Activated CD8-positive, alpha-beta T cell treated with anti-CD3 and anti-CD28 coated beads, Interleukin-2, amount 10 ng/mL, durations not matched to agents 7 days and 5 days (primary cell): ENCODE data around the gene SHANK3. TPM values are rescaled to one million over a fixed set of nuclear protein-coding genes. Genes with fewer than 3 reads are reported as not detected.

Experiments
- ATAC-seq: fragments of 150-1000 bp; cut with Tn5 transposase; one replicate; pipeline ENCODE4 v1.10.0; 2021; ENCODE audit warnings: moderate library complexity
- CTCF ChIA-PET: fragments of 350-600 bp; sonication (Branson Sonifier 250); formaldehyde crosslinking; loops from one replicate; lab custom pipeline; 2021; ENCODE audit warnings: antibody characterized with exemption; lab: Charles Lee
- POLR2A ChIA-PET: fragments of 350-600 bp; sonication (Branson Sonifier 250); formaldehyde crosslinking; loops from one replicate; lab custom pipeline; 2021; ENCODE audit warnings: antibody characterized with exemption; lab: Charles Lee
- DNase-seq: peaks from one replicate; pipeline ENCODE4 v3.0.0-alpha.2; 2020
- H3K27ac Mint-ChIP-seq: one replicate; pipeline ENCODE4 v1.8.0; 2021; ENCODE audit warnings: mild to moderate bottlenecking, mixed read lengths
- H3K27me3 Mint-ChIP-seq: one replicate; pipeline ENCODE4 v1.8.0; 2021; ENCODE audit warnings: low read depth, mixed read lengths
- H3K36me3 Mint-ChIP-seq: one replicate; pipeline ENCODE4 v1.8.0; 2021; ENCODE audit warnings: low read depth, mixed read lengths
- H3K4me1 Mint-ChIP-seq: one replicate; pipeline ENCODE4 v1.8.0; 2021; ENCODE audit warnings: low read depth, mixed read lengths
- H3K4me3 Mint-ChIP-seq: one replicate; pipeline ENCODE4 v1.8.0; 2021; ENCODE audit warnings: mild to moderate bottlenecking, mixed read lengths
- H3K9me3 Mint-ChIP-seq: one replicate; pipeline ENCODE4 v1.8.0; 2022; ENCODE audit warnings: mixed read lengths; ENCODE audit not compliant: insufficient read depth
- total RNA-seq, 2 experiments: library from RNA; stranded (reverse); gene quantifications; one replicate each; pipeline ENCODE4 v1.2.3, GENCODE V29; 2021

Gene SHANK3
- total RNA-seq, 2 experiments from 2014 or later, result 0.05 TPM; not detected in 1

DNA sequence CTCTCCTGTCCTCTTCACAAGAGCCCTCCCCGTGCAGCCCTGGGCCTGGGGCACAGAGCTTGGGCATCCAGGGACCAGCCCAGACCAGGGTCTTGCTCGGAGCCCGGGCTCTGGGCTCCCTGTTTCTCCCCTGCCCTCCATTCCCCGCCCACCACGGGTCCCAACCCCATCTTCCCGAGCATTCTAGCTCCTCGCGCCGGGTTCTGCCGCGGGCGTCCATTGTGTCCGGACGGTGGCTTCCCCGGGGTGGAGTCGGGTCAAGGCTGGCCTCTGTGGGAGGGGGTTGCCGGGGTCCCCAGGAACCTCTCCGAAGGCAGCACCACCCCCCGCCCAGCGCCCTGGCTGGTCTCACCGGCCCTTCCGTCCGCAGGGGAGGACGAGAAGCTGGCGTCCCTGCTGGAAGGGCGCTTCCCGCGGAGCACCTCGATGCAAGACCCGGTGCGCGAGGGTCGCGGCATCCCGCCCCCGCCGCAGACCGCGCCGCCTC lies 47.2 kb downstream of the SHANK3 start:
- no peak overlapping the region for H3K27ac Mint-ChIP-seq
- ChIA-PET POLR2A (no interaction called here), CTCF (no interaction called here)
- ATAC-seq (no peak), DNase-seq (no peak)
- no peaks in the 10 kb centered on the region for H3K9me3 Mint-ChIP-seq
- no peak overlapping the region for H3K4me3 Mint-ChIP-seq
- H3K4me1 Mint-ChIP-seq, result no peaks in the 10 kb centered on the region
- H3K27me3 Mint-ChIP-seq, result no peaks in the 10 kb centered on the region
- H3K36me3 Mint-ChIP-seq, result no peaks in the 10 kb centered on the region

DNA sequence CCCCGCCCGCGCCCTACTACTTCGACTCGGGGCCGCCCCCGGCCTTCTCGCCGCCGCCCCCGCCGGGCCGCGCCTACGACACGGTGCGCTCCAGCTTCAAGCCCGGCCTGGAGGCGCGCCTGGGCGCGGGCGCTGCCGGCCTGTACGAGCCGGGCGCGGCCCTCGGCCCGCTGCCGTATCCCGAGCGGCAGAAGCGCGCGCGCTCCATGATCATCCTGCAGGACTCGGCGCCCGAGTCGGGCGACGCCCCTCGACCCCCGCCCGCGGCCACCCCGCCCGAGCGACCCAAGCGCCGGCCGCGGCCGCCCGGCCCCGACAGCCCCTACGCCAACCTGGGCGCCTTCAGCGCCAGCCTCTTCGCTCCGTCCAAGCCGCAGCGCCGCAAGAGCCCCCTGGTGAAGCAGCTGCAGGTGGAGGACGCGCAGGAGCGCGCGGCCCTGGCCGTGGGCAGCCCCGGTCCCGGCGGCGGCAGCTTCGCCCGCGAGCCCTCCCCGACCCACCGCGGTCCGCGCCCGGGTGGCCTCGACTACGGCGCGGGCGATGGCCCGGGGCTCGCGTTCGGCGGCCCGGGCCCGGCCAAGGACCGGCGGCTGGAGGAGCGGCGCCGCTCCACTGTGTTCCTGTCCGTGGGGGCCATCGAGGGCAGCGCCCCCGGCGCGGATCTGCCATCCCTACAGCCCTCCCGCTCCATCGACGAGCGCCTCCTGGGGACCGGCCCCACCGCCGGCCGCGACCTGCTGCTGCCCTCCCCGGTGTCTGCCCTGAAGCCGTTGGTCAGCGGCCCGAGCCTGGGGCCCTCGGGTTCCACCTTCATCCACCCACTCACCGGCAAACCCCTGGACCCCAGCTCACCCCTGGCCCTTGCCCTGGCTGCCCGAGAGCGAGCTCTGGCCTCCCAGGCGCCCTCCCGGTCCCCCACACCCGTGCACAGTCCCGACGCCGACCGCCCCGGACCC lies 48.0 kb downstream of the SHANK3 start:
- no peaks in the 10 kb centered on the region for H3K4me1 Mint-ChIP-seq
- no peak overlapping the region for H3K27ac Mint-ChIP-seq
- no peak overlapping the region for H3K4me3 Mint-ChIP-seq
- ATAC-seq (no peak), DNase-seq (no peak)
- no peaks in the 10 kb centered on the region for H3K27me3 Mint-ChIP-seq
- no peaks in the 10 kb centered on the region for H3K36me3 Mint-ChIP-seq
- ChIA-PET POLR2A (no interaction called here), CTCF (no interaction called here)
- H3K9me3 Mint-ChIP-seq, result no peaks in the 10 kb centered on the region

GRCh38 chr22:50721257-50721844 lies 48.7 kb downstream of the SHANK3 start:
- no peak overlapping the region for H3K4me3 Mint-ChIP-seq
- no peaks in the 10 kb centered on the region for H3K4me1 Mint-ChIP-seq
- H3K9me3 Mint-ChIP-seq, result no peaks in the 10 kb centered on the region
- H3K36me3 Mint-ChIP-seq, result no peaks in the 10 kb centered on the region
- no peaks in the 10 kb centered on the region for H3K27me3 Mint-ChIP-seq
- DNase-seq, result no peak
- H3K27ac Mint-ChIP-seq, result no peak overlapping the region
- CTCF ChIA-PET, result no interaction called here
- POLR2A ChIA-PET, result no interaction called here
- ATAC-seq, result no peak

GRCh38 chr22:50722048-50722701 lies 49.6 kb downstream of the SHANK3 start:
- Mint-ChIP-seq H3K4me3 (no peak overlapping the region), H3K27me3 (no peaks in the 10 kb centered on the region), H3K27ac (no peak overlapping the region), H3K4me1 (no peaks in the 10 kb centered on the region), H3K9me3 (no peaks in the 10 kb centered on the region), H3K36me3 (no peaks in the 10 kb centered on the region)
- ChIA-PET CTCF (no interaction called here), POLR2A (interaction anchor here (0.6 kb wide), 1 partner anchor 221 kb away, joined by 3 read pairs; no protein-coding TSS in a partner anchor)
- ATAC-seq (no peak), DNase-seq (no peak)

Other genes with a start within 250 kb of the SHANK3 start
- gene SBF1, start 197.8 kb upstream of the SHANK3 start, total RNA-seq, result 100 to 1,000 TPM; 177 to 183 TPM
- 1 to 10 TPM; 4.1 to 4.2 TPM for gene ADM2, start 191.3 kb upstream of the SHANK3 start, total RNA-seq
- under 1 TPM in 1 of 2 experiments, not detected in 1; 0.40 TPM for gene MIOX, start 186.0 kb upstream of the SHANK3 start, total RNA-seq
- gene LMF2, start 165.1 kb upstream of the SHANK3 start, total RNA-seq, result 100 to 1,000 TPM; 119 to 132 TPM
- 100 to 1,000 TPM; 146 to 150 TPM for gene NCAPH2, start 164.6 kb upstream of the SHANK3 start, total RNA-seq
- gene SCO2, start 147.2 kb upstream of the SHANK3 start, total RNA-seq, result 10 to 100 TPM; 11.7 to 13.9 TPM
- 10 to 100 TPM; 71.8 to 76.6 TPM for gene TYMP, start 142.8 kb upstream of the SHANK3 start, total RNA-seq
- gene KLHDC7B, start 126.9 kb upstream of the SHANK3 start, total RNA-seq, result 10 to 100 TPM; 10.6 to 12.0 TPM
- not detected for gene SYCE3, start 109.9 kb upstream of the SHANK3 start, total RNA-seq
- 10 to 100 TPM; 77.4 to 80.9 TPM for gene CPT1B, start 94.4 kb upstream of the SHANK3 start, total RNA-seq
- gene CHKB, start 90.0 kb upstream of the SHANK3 start, total RNA-seq, result 100 to 1,000 TPM in 1 of 2 experiments, 10 to 100 TPM in 1; 98.9 to 101 TPM
- under 1 TPM; 0.29 to 0.31 TPM for gene MAPK8IP2, start 72.0 kb upstream of the SHANK3 start, total RNA-seq
- gene ARSA, start 44.7 kb upstream of the SHANK3 start, total RNA-seq, result 10 to 100 TPM; 28.8 to 35.1 TPM
- not detected for gene ACR, start 65.4 kb downstream of the SHANK3 start, total RNA-seq
- gene RABL2B, start 110.8 kb downstream of the SHANK3 start, total RNA-seq, result 10 to 100 TPM; 22.0 to 23.3 TPM